Activated gamma-delta T cell (primary cell): ENCODE data around the gene VGLL4.
"Not testable (repeated sequence)": the region's sequence is repeated elsewhere in the genome, so short reads cannot be mapped to it uniquely, and the experiment has no call there.

Source experiments
- DNase-seq: peaks from one replicate; lab custom pipeline; 2025; lab: John Stamatoyannopoulos, UW

VGLL4 gene

GRCh38 chr3:11534011-11534792, 109.5 kb downstream of the VGLL4 start:
- no peak for DNase-seq

- no peak for DNase-seq
Observed at GRCh38 chr3:11532931-11533391, 110.8 kb downstream of the VGLL4 start.

- DNase-seq: no peak
Observed at GRCh38 chr3:11530153-11530721, 113.5 kb downstream of the VGLL4 start.

GRCh38 chr3:11529281-11529680, 114.4 kb downstream of the VGLL4 start:
- no peak for DNase-seq

- DNase-seq: not testable (repeated sequence)
Observed at GRCh38 chr3:11526121-11526520, 117.6 kb downstream of the VGLL4 start.

- no peak for DNase-seq
Observed at GRCh38 chr3:11523572-11524101, 120.1 kb downstream of the VGLL4 start.

- no peak for DNase-seq
Observed at GRCh38 chr3:11522953-11523571, 120.7 kb downstream of the VGLL4 start.

- no peak for DNase-seq
Observed at GRCh38 chr3:11522398-11522715, 121.4 kb downstream of the VGLL4 start.

- DNase-seq: no peak
Observed at GRCh38 chr3:11521167-11521566, 122.5 kb downstream of the VGLL4 start.

GRCh38 chr3:11517601-11518000, 126.1 kb downstream of the VGLL4 start:
- DNase-seq: no peak

GRCh38 chr3:11514191-11514821, 129.4 kb downstream of the VGLL4 start:
- DNase-seq: no peak

- DNase-seq: no peak
Observed at GRCh38 chr3:11513817-11514135, 129.9 kb downstream of the VGLL4 start.

GRCh38 chr3:11513125-11513816, 130.4 kb downstream of the VGLL4 start:
- not testable (repeated sequence) for DNase-seq

GRCh38 chr3:11511606-11512005, 132.1 kb downstream of the VGLL4 start:
- DNase-seq: not testable (repeated sequence)

- DNase-seq: no peak
Observed at GRCh38 chr3:11510356-11510755, 133.4 kb downstream of the VGLL4 start.

- no peak for DNase-seq
Observed at GRCh38 chr3:11510001-11510340, 133.7 kb downstream of the VGLL4 start.

- DNase-seq: no peak
Observed at GRCh38 chr3:11509173-11510000, 134.3 kb downstream of the VGLL4 start.

- DNase-seq: no peak
Observed at GRCh38 chr3:11508346-11509172, 135.2 kb downstream of the VGLL4 start.

GRCh38 chr3:11507719-11508118, 136.0 kb downstream of the VGLL4 start:
- no peak for DNase-seq
